ELR (cell line): ENCODE results near the gene ASF1A.

Experiments
- DNase-seq: peaks from one replicate; pipeline ENCODE4 v3.0.0-alpha.2; 2015; ENCODE audit warnings: low read depth

The ASF1A gene

GRCh38 chr6:118881440-118882313 is 12.3 kb upstream of the ASF1A start:
- DNase-seq = no peak

GRCh38 chr6:118882314-118882905 is 11.5 kb upstream of the ASF1A start:
- DNase-seq = no peak

GRCh38 chr6:118886641-118887040 is 7.3 kb upstream of the ASF1A start:
- no peak for DNase-seq

- DNase-seq = no peak
Observed at GRCh38 chr6:118889163-118889562, 4.8 kb upstream of the ASF1A start.

- peak; percentile 44 for DNase-seq
Observed at GRCh38 chr6:118890997-118891790, 2.8 kb upstream of the ASF1A start.

GRCh38 chr6:118892355-118892991 is 1.5 kb upstream of the ASF1A start:
- no peak for DNase-seq

GRCh38 chr6:118893064-118893806 is 717 bp upstream of the ASF1A start:
- DNase-seq = peak; percentile 78

- peak; percentile 67 for DNase-seq
Observed at GRCh38 chr6:118894425-118895260, 691 bp downstream of the ASF1A start.

GRCh38 chr6:118895261-118895560 is 1.3 kb downstream of the ASF1A start:
- no peak for DNase-seq

- peak; percentile 18 for DNase-seq
Observed at GRCh38 chr6:118895859-118896258, 1.9 kb downstream of the ASF1A start.

GRCh38 chr6:118896339-118897136 is 2.6 kb downstream of the ASF1A start:
- peak; percentile 85 for DNase-seq

GRCh38 chr6:118897386-118897785 is 3.4 kb downstream of the ASF1A start:
- no peak for DNase-seq

GRCh38 chr6:118899948-118900347 is 6.0 kb downstream of the ASF1A start:
- DNase-seq = no peak

GRCh38 chr6:118902726-118903125 is 8.8 kb downstream of the ASF1A start:
- DNase-seq = no peak

GRCh38 chr6:118903138-118903537 is 9.2 kb downstream of the ASF1A start:
- no peak for DNase-seq

GRCh38 chr6:118903691-118904090 is 9.7 kb downstream of the ASF1A start:
- DNase-seq = no peak

GRCh38 chr6:118905084-118905483 is 11.1 kb downstream of the ASF1A start:
- DNase-seq = no peak

- no peak for DNase-seq
Observed at GRCh38 chr6:118905851-118906250, 11.9 kb downstream of the ASF1A start.

- DNase-seq = no peak
Observed at GRCh38 chr6:118908441-118908840, 14.5 kb downstream of the ASF1A start.

GRCh38 chr6:118912646-118913045 is 18.7 kb downstream of the ASF1A start:
- DNase-seq = no peak
